ENCODE data around the gene NKAIN4. TPM values are rescaled to one million over a fixed set of nuclear protein-coding genes. Genes with fewer than 3 reads are reported as not detected.
"Not testable (repeated sequence)": the region's sequence is repeated elsewhere in the genome, so short reads cannot be mapped to it uniquely, and the experiment has no call there.

The NKAIN4 gene
- total RNA-seq, 1 donor from 2014 or later, result 14.2 TPM

GRCh38 chr20:63235399-63235983, 18.8 kb downstream of the NKAIN4 start, which contains the start of gene BIRC7:
TSS of gene BIRC7 (plus strand) at chr20:63235905. CDS start at chr20:63236097, 192 bp downstream.
- no peak for DNase-seq

DNA sequence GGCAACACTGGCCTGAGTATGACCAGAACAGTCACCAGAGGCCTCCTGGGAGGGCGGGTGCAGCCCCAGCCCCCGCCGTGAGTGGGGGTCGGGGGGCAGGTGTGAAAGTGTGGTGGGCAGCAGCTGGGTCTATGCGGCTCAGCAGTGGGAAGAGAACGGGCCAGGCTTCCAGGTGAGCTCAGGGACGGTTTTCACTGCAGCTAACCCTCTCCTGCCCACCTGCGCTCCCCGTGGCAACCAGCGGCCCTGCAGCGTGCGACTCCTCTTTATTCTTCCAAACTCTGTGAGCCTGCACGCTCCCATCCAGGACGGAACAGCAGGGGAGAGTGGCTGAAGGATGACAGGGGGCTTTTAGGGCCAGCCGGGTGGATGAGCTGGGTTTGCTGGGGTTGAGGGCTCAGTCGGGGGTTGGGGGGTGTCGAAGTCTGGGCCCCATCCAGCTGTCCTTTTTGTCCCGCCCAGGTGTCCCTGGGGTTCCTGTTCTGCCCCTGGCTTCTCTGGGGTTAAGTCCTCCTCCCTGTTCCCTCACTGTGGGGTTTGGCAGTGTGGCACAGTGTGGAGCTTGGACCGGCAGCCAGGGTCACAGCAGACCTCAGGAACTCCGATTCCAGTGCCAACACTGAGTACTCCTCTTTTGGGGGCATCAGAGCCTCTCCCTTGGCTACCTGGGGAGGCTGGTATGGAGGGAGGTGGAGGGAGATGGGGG, 19.4 kb downstream of the NKAIN4 start:
- DNase-seq, result no peak

GRCh38 chr20:63233924-63234323, 20.3 kb downstream of the NKAIN4 start:
- no peak for DNase-seq

DNA sequence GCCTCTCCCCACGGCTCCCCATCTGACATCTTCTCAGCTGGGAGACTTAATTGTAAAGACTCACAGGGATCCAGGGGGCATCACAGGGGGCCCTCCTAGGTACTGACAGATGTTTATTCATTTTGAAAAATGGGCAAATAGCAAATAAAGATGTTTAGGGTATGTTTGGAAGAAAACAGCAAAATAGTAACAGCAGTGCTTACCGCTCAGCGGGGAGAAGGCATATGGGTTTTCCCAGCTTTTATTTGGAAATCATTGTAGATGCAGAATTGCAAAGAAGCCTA, 21.3 kb downstream of the NKAIN4 start:
- no peak for DNase-seq

DNA sequence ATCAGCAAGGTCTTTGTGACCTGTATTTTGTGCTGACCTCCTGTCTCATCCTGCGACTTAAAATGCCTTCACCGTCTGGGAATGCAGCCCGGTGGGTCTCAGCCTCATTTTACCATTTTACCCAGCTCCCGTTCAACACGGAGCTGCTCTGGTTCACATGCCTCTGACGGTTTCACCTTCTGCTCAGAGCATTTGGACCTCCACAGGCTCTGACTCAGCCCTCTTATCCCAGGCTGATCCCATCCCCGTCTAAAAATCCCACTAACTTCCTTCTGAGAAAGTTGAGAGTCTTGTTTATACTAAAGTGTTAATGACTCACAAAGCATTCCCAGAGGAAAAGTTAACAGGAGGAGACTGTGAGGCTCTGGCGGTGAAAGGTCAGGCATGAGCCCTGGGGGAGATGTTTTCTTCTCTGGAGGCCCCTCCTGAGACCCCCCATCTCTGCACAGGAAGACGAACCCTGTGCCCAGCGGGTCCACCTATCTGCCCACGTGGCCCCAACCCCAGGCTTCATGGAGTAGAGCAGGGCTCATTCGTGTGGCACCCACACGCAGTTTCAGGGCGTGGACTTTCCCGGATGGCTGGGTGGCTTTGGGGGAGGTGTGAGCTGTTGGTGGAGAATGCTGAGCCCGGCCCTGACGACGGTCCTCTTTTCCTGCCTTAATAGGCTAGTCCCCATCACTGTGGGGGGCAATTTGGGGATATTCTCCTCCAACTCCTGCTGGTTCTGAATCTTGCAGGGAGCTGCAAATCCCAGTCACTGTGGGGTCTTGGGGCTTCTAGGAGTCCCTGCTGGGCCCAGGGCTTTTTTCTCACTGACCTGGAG, 21.8 kb downstream of the NKAIN4 start:
- DNase-seq, result no peak

DNA sequence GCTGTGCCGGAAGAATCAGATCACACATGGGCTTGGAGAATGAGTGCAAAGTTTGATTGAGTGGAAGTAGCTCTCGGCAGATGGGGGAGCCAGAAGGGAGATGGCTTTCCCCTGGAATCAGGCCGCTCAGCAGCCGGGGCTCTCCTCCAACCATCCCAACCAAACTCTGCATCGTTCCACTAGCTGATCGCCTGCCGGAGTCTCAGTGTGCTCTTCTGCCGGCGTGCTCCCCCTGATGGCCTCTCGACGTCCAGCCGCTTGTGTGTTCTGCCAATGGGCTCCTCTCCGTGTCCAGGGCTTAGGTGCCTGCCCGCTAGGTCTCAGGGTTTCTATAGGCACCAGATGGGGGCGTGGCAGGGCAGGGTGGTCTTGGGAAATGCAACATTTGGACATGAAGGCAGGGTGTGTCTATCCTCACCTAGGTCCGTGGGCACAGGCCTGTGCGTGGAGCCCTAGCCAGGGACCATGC, 23.4 kb downstream of the NKAIN4 start:
- DNase-seq, result no peak

- no peak for DNase-seq
Measured at GRCh38 chr20:63228806-63229205, 25.5 kb downstream of the NKAIN4 start.

DNA sequence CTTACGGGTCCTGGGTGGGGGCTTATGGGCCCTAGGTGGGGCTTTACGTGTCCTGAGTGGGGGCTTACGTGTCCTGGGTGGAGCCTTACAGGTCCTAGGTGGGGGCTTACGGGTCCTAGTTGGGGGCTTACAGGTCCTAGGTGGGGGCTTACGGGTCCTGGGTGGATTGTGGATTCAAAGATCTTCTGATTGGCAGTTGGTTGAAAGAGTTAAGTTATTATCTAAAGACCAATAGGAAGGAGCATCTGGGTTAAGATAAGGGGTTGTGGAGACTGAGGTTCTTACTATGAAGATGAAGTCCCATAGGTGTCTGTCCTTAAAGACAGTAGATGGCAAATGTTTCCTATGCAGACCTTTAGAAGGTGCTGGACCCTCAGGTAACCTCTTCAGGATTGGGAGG, 27.0 kb downstream of the NKAIN4 start:
- no peak for DNase-seq

DNA sequence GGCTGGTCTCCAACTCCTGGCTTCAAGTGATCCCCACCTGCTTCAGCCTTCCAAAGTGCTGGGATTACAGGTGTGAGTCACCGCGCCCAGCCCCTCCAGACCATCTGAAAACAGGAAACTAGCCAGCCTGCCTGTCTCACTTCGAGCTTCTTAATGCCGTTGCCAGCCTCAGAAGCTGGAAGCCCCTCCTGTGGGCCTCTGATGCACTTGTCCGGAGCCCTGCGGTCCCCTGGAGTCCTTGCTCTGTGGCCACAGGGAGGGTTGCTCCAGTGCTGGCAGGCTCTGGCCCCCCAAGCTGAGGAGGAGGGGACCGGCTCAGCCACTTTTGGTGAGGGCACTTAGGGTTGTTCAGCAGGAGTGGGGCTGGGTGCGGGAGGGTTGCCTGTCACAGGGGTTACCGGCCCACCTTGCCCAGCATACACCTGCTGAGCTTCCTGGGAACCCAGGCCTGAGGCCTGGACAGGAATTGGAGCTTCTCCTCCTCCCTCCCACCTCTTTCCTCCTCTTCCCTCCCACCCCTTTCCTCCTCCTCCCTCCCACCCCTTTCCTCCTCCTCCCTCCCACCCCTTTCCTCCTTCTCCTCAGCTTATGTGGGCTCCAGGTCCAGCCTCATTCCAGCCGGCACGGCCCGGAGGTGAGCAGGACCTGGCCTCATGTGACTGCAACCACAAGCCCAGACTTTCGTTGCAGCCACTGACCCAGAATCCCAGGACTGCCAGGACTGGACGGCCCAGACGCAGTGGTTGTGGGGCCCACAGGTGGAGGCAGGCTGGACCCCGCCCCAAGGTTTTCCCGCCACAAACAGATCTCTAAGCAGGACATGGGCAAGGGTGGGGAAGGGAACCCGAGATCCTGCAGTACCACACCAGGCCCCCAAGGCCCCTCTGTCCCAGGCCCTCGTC, 28.0 kb downstream of the NKAIN4 start:
- no peak for DNase-seq

- DNase-seq, result no peak
Measured at GRCh38 chr20:63225082-63225454, 29.2 kb downstream of the NKAIN4 start.

- DNase-seq, result no peak
Measured at GRCh38 chr20:63224412-63225081, 29.7 kb downstream of the NKAIN4 start.

DNA sequence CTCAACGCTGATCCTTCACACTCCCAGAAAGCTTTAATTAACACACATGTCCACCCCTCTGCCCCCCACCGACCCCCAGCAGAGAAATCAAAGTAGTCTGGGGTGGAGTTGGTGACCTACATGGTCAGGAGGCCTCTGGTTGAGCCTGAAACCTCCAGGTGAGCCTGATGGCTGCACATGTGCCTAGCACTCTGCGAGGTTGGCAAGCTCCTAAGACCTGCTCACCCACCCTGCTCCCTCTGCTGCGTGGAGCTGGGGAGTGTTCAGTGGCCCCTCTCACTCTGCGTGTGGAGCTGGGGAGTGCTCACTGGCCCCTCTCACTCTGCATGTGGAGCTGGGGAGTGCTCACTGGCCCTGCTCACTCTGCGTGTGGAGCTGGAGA, 30.4 kb downstream of the NKAIN4 start:
- no peak for DNase-seq

GRCh38 chr20:63223121-63223825, 31.0 kb downstream of the NKAIN4 start:
- no peak for DNase-seq

DNA sequence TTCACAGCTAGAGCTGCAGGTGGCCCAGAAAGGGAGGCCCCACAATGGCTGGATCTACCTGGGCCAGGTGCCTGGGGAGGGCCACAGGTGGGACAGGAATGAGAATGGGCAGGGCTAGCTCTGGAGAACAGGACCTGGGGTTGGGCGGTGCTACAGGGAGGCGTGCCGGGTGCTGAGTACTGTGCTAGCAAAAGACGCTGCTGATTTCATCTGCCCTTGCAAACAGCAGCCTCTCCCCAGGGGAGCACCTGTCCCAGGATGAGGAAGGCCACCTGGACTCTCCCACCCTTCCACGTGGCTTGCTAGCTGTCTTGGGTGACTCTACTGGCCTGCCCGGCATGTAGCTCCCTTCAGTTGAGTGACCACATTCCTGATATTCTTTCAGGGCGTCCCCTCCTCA, 31.7 kb downstream of the NKAIN4 start:
- DNase-seq, result no peak

GRCh38 chr20:63221400-63222053, 32.7 kb downstream of the NKAIN4 start:
- not testable (repeated sequence) for DNase-seq

DNA sequence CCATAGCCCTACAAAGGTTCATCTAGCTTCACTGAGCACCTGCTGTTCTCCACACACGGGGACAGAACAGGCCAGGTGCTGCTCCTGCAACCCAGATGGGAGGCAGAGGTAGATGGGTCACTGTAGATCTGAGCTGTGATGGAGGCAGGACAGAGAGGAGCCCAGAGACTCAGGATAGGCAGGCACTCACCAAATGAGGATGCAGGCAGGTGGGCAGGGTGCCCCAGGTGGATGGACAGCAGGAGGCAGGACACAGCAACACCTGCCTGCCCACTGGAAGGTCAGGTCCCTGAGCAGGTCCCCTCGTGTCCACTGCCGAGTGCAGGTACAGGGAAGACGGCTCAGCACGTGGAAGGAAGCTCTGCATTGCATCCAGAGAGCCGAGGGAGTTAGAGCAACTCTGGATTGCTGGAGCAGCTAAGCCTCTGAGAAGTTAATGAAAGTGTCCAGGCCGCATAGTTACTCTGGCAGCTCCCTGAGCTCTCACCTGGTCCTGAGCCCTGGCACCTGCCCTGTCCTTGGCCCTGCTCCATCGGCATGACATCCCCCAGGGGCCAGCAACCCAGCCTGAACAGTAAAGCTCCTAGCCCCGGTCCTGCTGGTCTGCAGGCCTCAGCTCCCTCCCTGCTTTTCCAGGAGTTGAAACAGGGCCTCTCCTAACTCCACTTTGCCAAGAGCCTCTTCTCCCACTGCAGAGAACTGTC, 33.4 kb downstream of the NKAIN4 start:
- DNase-seq, result no peak

DNA sequence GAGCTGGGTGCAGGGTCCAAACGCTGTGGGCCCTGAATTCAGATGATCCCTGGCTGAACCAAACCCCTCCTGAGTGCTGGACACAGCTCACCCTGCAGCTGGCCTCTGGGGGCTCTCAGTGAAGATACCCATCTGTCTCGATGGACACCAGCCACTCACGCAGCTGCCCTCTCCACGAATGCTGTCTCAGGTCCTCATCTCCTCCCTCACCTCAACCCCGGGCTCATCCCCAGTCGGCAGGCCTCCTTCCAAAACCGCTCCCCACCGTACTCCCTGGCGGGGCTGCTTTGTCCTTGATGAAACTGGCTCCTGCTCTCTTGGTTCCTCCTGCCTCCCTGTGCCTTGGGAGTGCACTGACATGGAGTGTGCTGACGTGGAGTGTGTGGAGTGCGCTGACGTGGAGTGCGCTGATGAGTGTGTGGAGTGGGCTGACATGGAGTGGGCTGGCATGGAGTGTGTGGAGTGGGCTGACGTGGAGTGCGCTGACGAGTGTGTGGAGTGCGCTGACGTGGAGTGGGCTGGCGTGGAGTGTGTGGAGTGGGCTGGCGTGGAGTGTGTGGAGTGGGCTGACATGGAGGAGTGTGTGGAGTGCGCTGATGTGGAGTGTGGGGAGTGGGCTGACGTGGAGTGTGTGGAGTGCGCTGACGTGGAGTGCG, 34.3 kb downstream of the NKAIN4 start:
- no peak for DNase-seq

DNA sequence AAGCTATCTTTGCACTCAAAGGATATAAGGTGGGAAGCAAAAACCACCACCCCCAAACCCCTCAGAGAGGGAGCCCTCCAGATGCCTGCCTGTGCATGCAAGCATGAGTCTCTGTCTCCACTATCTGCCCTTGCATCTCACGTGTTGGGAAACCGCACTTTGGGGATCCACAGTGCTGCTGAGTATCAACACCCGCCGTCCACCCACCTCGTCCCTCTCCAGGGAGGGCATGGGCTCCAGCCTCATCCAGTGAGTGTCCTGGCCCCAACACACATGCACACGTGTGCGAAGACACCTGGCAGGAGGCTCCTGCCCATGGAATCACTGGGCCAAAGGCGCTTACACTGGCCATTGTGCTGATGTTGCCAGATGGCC, 34.8 kb downstream of the NKAIN4 start:
- DNase-seq, result no peak

GRCh38 chr20:63218701-63219446, 35.4 kb downstream of the NKAIN4 start:
- no peak for DNase-seq
